OCI-LY7 (cell line): ENCODE results near the gene EPHA6. TPM values are rescaled to one million over a fixed set of nuclear protein-coding genes. Genes with fewer than 3 reads are reported as not detected.

Experiments used
- BruUV-seq: library from RNA; stranded (reverse); fragments of 400-500 nt; replicated peaks from 2 replicates; lab custom pipeline; 2021; lab: Mats Ljungman, UMichigan
- CTCF ChIA-PET: fragments of 300-600 bp; sonication (Branson Sonifier 250); formaldehyde crosslinking; loops from one replicate; lab custom pipeline; 2022; ENCODE audit warnings: antibody characterized with exemption; ENCODE audit not compliant: unreplicated experiment; lab: Charles Lee
- POLR2A ChIA-PET: fragments of 300-600 bp; sonication (Branson Sonifier 250); formaldehyde crosslinking; loops from one replicate; lab custom pipeline; 2022; ENCODE audit warnings: antibody characterized with exemption; lab: Charles Lee
- DNase-seq: peaks from one replicate; pipeline ENCODE4 v3.0.0-alpha.2; 2015; ENCODE audit warnings: low spot score
- H2AFZ ChIP-seq: fragments of 200-600 bp; sonication (generic), shearing (Covaris generic); 2 replicates; pipeline ENCODE4 v1.6.1; 2014; ENCODE audit warnings: mild to moderate bottlenecking, antibody characterized with exemption, low read length, moderate library complexity
- H3K27ac ChIP-seq: fragments of 200-600 bp; sonication (generic); 2 replicates; pipeline ENCODE4 v1.5.1; 2014; ENCODE audit warnings: mixed run types, low read depth, mild to moderate bottlenecking, moderate library complexity, low read length, inconsistent platforms; ENCODE audit not compliant: poor library complexity, severe bottlenecking
- H3K36me3 ChIP-seq: fragments of 200-600 bp; sonication (generic); 2 replicates; pipeline ENCODE4 v1.6.1; 2014; ENCODE audit warnings: mild to moderate bottlenecking, antibody characterized with exemption, low read length, moderate library complexity, mixed read lengths; ENCODE audit not compliant: insufficient read depth
- H3K4me1 ChIP-seq: fragments of 200-600 bp; sonication (generic); 2 replicates; pipeline ENCODE4 v1.5.1; 2014; ENCODE audit warnings: mild to moderate bottlenecking, low read length; ENCODE audit not compliant: insufficient read depth, poor library complexity, severe bottlenecking
- H3K4me2 ChIP-seq: fragments of 200-600 bp; sonication (generic); 2 replicates; pipeline ENCODE4 v1.6.1; 2014; ENCODE audit warnings: mild to moderate bottlenecking, low read length
- H3K4me3 ChIP-seq: fragments of 200-600 bp; sonication (generic); 2 replicates; pipeline ENCODE4 v1.5.1; 2014; ENCODE audit warnings: mild to moderate bottlenecking, low read depth, low read length; ENCODE audit not compliant: poor library complexity, severe bottlenecking
- H3K79me2 ChIP-seq: fragments of 200-600 bp; sonication (generic); 2 replicates; pipeline ENCODE4 v1.6.1; 2016; ENCODE audit warnings: low read depth, mild to moderate bottlenecking, low read length, moderate library complexity, mixed read lengths; ENCODE audit not compliant: insufficient read depth
- H3K9me2 ChIP-seq: fragments of 200-600 bp; sonication (generic); 2 replicates; pipeline ENCODE4 v1.6.1; 2016; ENCODE audit warnings: mild to moderate bottlenecking, low read length, mixed read lengths; ENCODE audit not compliant: insufficient read depth
- H3K9me3 ChIP-seq: fragments of 200-600 bp; sonication (generic); 2 replicates; pipeline ENCODE4 v1.6.1; 2014; ENCODE audit warnings: mild to moderate bottlenecking, mixed run types, low read length, mixed read lengths
- H4K20me1 ChIP-seq: fragments of 200-600 bp; sonication (generic); 2 replicates; pipeline ENCODE4 v1.6.1; 2014; ENCODE audit warnings: mild to moderate bottlenecking, antibody characterized with exemption, low read length, moderate library complexity, mixed read lengths; ENCODE audit not compliant: insufficient read depth
- CTCF ChIP-seq: fragments of 200-600 bp; sonication (generic); conservative IDR thresholded peaks from 2 replicates; pipeline ENCODE4 v1.5.1; 2014; ENCODE audit warnings: mild to moderate bottlenecking, antibody characterized with exemption, low read length, moderate library complexity, mixed read lengths
- EZH2phosphoT487 ChIP-seq: fragments of 200-600 bp; sonication (generic); IDR thresholded peaks from 2 replicates; pipeline ENCODE4 v1.6.1; 2018; ENCODE audit warnings: low read depth, borderline replicate concordance, mild to moderate bottlenecking, mixed run types, antibody characterized with exemption, low read length, moderate library complexity, mixed read lengths
- intact Hi-C: fragments of 100-400 bp; cut with micrococcal nuclease; formaldehyde crosslinking; loops from one replicate; pipeline ENCODE4 v1.10.0; 2022; ENCODE audit not compliant: unreplicated experiment
- total RNA-seq, 2 experiments: library from RNA; depleted of rRNA in 1 of 2; stranded (reverse); fragments of >200 nt in 1 of 2; shearing (Covaris generic) in 1 of 2; gene quantifications; 2 replicates each; pipeline ENCODE4 v1.2.3, GENCODE V29; 2014 to 2022

EPHA6 gene
- total RNA-seq, 2 experiments from 2014 or later = not detected

GRCh38 chr3:97721446-97721845 lies 907.1 kb downstream of the EPHA6 start:
- ChIA-PET CTCF (no interaction called here), POLR2A (no interaction called here)
- Histone ChIP-seq H3K4me3 (no peak overlapping the region), H3K9me2 (no peaks in the 10 kb centered on the region), H4K20me1 (no peaks in the 10 kb centered on the region), H3K9me3 (no peaks in the 10 kb centered on the region), H3K36me3 (no peaks in the 10 kb centered on the region), H3K4me1 (no peaks in the 10 kb centered on the region), H3K4me2 (no peak overlapping the region), H3K79me2 (no peaks in the 10 kb centered on the region), H2AFZ (no peak overlapping the region), H3K27ac (no peak overlapping the region)
- no TSS peak for BruUV-seq
- no peak for DNase-seq
- intact Hi-C loops = no loop called here
- TF ChIP-seq EZH2phosphoT487 (no peak), CTCF (no peak)

- no TSS peak for BruUV-seq
- intact Hi-C loops = no loop called here
- no peak for DNase-seq
- POLR2A ChIA-PET = interaction anchor here (0.9 to 1.0 kb wide), 2 partner anchors 24 to 28 kb away, joined by 3 to 4 read pairs; partner anchors contain the start of gene ARL6
- Histone ChIP-seq H3K4me2 (no peak overlapping the region), H3K79me2 (no peaks in the 10 kb centered on the region), H3K4me1 (no peaks in the 10 kb centered on the region), H2AFZ (no peak overlapping the region), H3K9me2 (no peaks in the 10 kb centered on the region), H4K20me1 (no peaks in the 10 kb centered on the region), H3K4me3 (no peak overlapping the region), H3K27ac (no peak overlapping the region), H3K9me3 (no peaks in the 10 kb centered on the region), H3K36me3 (no peaks in the 10 kb centered on the region)
- TF ChIP-seq CTCF (no peak), EZH2phosphoT487 (no peak)
- CTCF ChIA-PET = no interaction called here
Observed at GRCh38 chr3:97736928-97737327, 922.5 kb downstream of the EPHA6 start.

- H3K4me2 ChIP-seq = no peak overlapping the region
- DNase-seq = no peak
- no TSS peak for BruUV-seq
- H3K79me2 ChIP-seq = no peaks in the 10 kb centered on the region
- ChIA-PET POLR2A (no interaction called here), CTCF (no interaction called here)
- TF ChIP-seq EZH2phosphoT487 = no peak
- TF ChIP-seq CTCF = no peak
- no peak overlapping the region for H3K4me3 ChIP-seq
- no peak overlapping the region for H3K27ac ChIP-seq
- H2AFZ ChIP-seq = no peak overlapping the region
- intact Hi-C loops = no loop called here
- no peaks in the 10 kb centered on the region for H3K36me3 ChIP-seq
- H4K20me1 ChIP-seq = no peaks in the 10 kb centered on the region
- no peaks in the 10 kb centered on the region for H3K9me3 ChIP-seq
- no peaks in the 10 kb centered on the region for H3K9me2 ChIP-seq
- no peaks in the 10 kb centered on the region for H3K4me1 ChIP-seq
Observed at GRCh38 chr3:97738761-97739160, 924.4 kb downstream of the EPHA6 start.
